Tibial artery (tissue), 4 donors: Measurements from ENCODE around the gene C6orf89.

ENCODE experiments used
- DNase-seq, 2 donors: peaks; one replicate each; pipeline ENCODE4 v3.0.0-alpha.2; 2019
- H3K27ac ChIP-seq, 2 donors: fragments of 200-600 bp; sonication (generic) in 1 of 2; 1 replicate in 1 of 2; 2 replicates in 1 of 2; pipeline ENCODE4 v1.5.1; 2018 to 2019; ENCODE audit warnings: mild to moderate bottlenecking in 1 of 2
- H3K27me3 ChIP-seq, 2 donors: fragments of 200-600 bp; sonication (generic) in 1 of 2; one replicate each; pipeline versions ENCODE4 v1.5.1 to v1.6.0; 2016 to 2019
- H3K36me3 ChIP-seq, 3 donors: fragments of 200-600 bp; sonication (generic) in 2 of 3; one replicate each; pipeline ENCODE4 v1.5.1; 2016 to 2019; ENCODE audit warnings: mild to moderate bottlenecking in 2 of 3
- H3K4me1 ChIP-seq, 4 donors: fragments of 200-600 bp; sonication (generic) in 2 of 4; 1 replicate in 3 of 4; 2 replicates in 1 of 4; pipeline ENCODE4 v1.5.1; 2016 to 2019
- H3K4me3 ChIP-seq, 2 donors: fragments of 200-600 bp; sonication (generic) in 1 of 2; 1 replicate in 1 of 2; 2 replicates in 1 of 2; pipeline ENCODE4 v1.5.1; 2018 to 2019; ENCODE audit warnings: mild to moderate bottlenecking in 2 of 2
- H3K9me3 ChIP-seq, 3 donors: fragments of 200-600 bp; sonication (generic) in 1 of 3; one replicate each; pipeline ENCODE4 v1.5.1; 2016 to 2019
- CTCF ChIP-seq, 2 experiments: fragments of 200-600 bp in 1 of 2; fragments of 450-650 bp in 1 of 2; IDR thresholded peaks; one replicate each; pipeline ENCODE4 v1.5.1; 2017 to 2019; ENCODE audit warnings: antibody characterized with exemption in 2 of 2, mild to moderate bottlenecking in 1 of 2, moderate library complexity in 1 of 2
- intact Hi-C: fragments of 100-400 bp; cut with DNase I; formaldehyde crosslinking; loops from one replicate; pipeline ENCODE4 v1.15.0; 2023; ENCODE audit warnings: low total_unique reads

C6orf89 gene

GRCh38 chr6:36906539-36907325, 21.0 kb downstream of the C6orf89 start:
- Histone ChIP-seq H3K4me3 (no peak overlapping the region), H3K9me3 (no peaks in the 10 kb centered on the region), H3K4me1 (peaks cover 0 to 37% (median 30%) of the 10 kb centered on the region in 4 donors), H3K36me3 (peaks cover 19 to 34% (median 24%) of the 10 kb centered on the region in 3 donors), H3K27me3 (no peaks in the 10 kb centered on the region), H3K27ac (peak overlapping the region; percentile 42 to 48)
- no peak for DNase-seq
- TF ChIP-seq CTCF (IDR thresholded peaks at IDR 0.05) = no peak
- intact Hi-C loops = no loop called here

GRCh38 chr6:36907781-36908180, 22.0 kb downstream of the C6orf89 start:
- peaks cover 0 to 37% (median 30%) of the 10 kb centered on the region in 4 donors for H3K4me1 ChIP-seq
- H3K36me3 ChIP-seq = peaks cover 17 to 32% (median 24%) of the 10 kb centered on the region in 3 donors
- intact Hi-C loops = no loop called here
- peak in 1 of 2 donors; percentile 74 for DNase-seq
- peak overlapping the region; percentile 42 to 48 for H3K27ac ChIP-seq
- no peaks in the 10 kb centered on the region for H3K27me3 ChIP-seq
- no peak for TF ChIP-seq CTCF (IDR thresholded peaks at IDR 0.05)
- no peaks in the 10 kb centered on the region for H3K9me3 ChIP-seq
- H3K4me3 ChIP-seq = no peak overlapping the region

GRCh38 chr6:36908747-36909146, 23.0 kb downstream of the C6orf89 start:
- H3K27me3 ChIP-seq = no peaks in the 10 kb centered on the region
- H3K4me1 ChIP-seq = peaks cover 0 to 37% (median 30%) of the 10 kb centered on the region in 4 donors
- H3K9me3 ChIP-seq = no peaks in the 10 kb centered on the region
- H3K4me3 ChIP-seq = no peak overlapping the region
- no peak for TF ChIP-seq CTCF (IDR thresholded peaks at IDR 0.05)
- no peak for DNase-seq
- H3K36me3 ChIP-seq = peaks cover 15 to 33% (median 21%) of the 10 kb centered on the region in 3 donors
- no peak overlapping the region for H3K27ac ChIP-seq
- intact Hi-C loops = no loop called here

- H3K4me1 ChIP-seq = peaks cover 0 to 28% (median 19%) of the 10 kb centered on the region in 4 donors
- no peak for DNase-seq
- H3K27ac ChIP-seq = no peak overlapping the region
- no peak overlapping the region for H3K4me3 ChIP-seq
- no peaks in the 10 kb centered on the region for H3K9me3 ChIP-seq
- intact Hi-C loops = no loop called here
- H3K36me3 ChIP-seq = peaks cover 30 to 62% (median 47%) of the 10 kb centered on the region in 3 donors
- H3K27me3 ChIP-seq = no peaks in the 10 kb centered on the region
- TF ChIP-seq CTCF (IDR thresholded peaks at IDR 0.05) = no peak
Measured at GRCh38 chr6:36912030-36912454, 26.3 kb downstream of the C6orf89 start.

- Histone ChIP-seq H3K9me3 (no peaks in the 10 kb centered on the region), H3K27ac (no peak overlapping the region), H3K27me3 (no peaks in the 10 kb centered on the region), H3K36me3 (peaks cover 30 to 64% (median 48%) of the 10 kb centered on the region in 3 donors), H3K4me3 (no peak overlapping the region), H3K4me1 (peaks cover 3 to 28% (median 19%) of the 10 kb centered on the region in 4 donors)
- TF ChIP-seq CTCF (IDR thresholded peaks at IDR 0.05) = no peak
- no peak for DNase-seq
- intact Hi-C loops = no loop called here
Measured at GRCh38 chr6:36912586-36912985, 26.8 kb downstream of the C6orf89 start.
